Peyer's patch (tissue), 4 donors: Measurements from ENCODE around the gene MZT2B. TPM values are rescaled to one million over a fixed set of nuclear protein-coding genes. Genes with fewer than 3 reads are reported as not detected.
A peak's percentile ranks its signal among the peaks of the same experiment; 100 is the strongest.
"Not testable (repeated sequence)": the region's sequence is repeated elsewhere in the genome, so short reads cannot be mapped to it uniquely, and the experiment has no call there.

ENCODE experiments used
- DNase-seq, 3 donors: peaks; one replicate each; pipeline ENCODE4 v3.0.0-alpha.2; 2017 to 2019
- H3K27ac ChIP-seq, 4 donors: fragments of 200-600 bp; sonication (generic); one replicate each; pipeline ENCODE4 v1.5.1; 2016 to 2019
- H3K27me3 ChIP-seq, 2 donors: fragments of 200-600 bp; sonication (generic); one replicate each; pipeline ENCODE4 v1.5.1; 2019
- H3K36me3 ChIP-seq, 3 donors: fragments of 200-600 bp; sonication (generic); one replicate each; pipeline ENCODE4 v1.5.1; 2016 to 2019
- H3K4me1 ChIP-seq, 4 donors: fragments of 200-600 bp; sonication (generic); one replicate each; pipeline ENCODE4 v1.5.1; 2016 to 2019
- H3K4me3 ChIP-seq, 4 donors: fragments of 200-600 bp; sonication (generic); 1 replicate in 3 of 4; 2 replicates in 1 of 4; pipeline ENCODE4 v1.5.1; 2016 to 2019; ENCODE audit warnings: mild to moderate bottlenecking in 1 of 4
- H3K9me3 ChIP-seq, 4 donors: fragments of 200-600 bp; sonication (generic); one replicate each; pipeline ENCODE4 v1.5.1; 2016 to 2019; ENCODE audit warnings: mild to moderate bottlenecking in 1 of 4
- POLR2A ChIP-seq, 2 donors: fragments of 450-650 bp; IDR thresholded peaks; one replicate each; pipeline ENCODE4 v1.5.1; 2017; ENCODE audit warnings: antibody characterized with exemption in 2 of 2, mild to moderate bottlenecking in 2 of 2, moderate library complexity in 2 of 2
- total RNA-seq, 4 donors: library from RNA; depleted of rRNA; stranded (reverse); fragments of >200 nt; gene quantifications; one replicate each; pipeline ENCODE4 v1.1.0, GENCODE V29; 2016
- TF ChIP-seq, protein P1 (sequence below), 6 experiments: fragments of 450-650 bp in 4 of 6; fragments of 200-600 bp in 2 of 6; sonication (generic) in 1 of 6; IDR thresholded peaks; one replicate each; pipeline ENCODE4 v1.5.1; 2017 to 2019; ENCODE audit warnings: antibody characterized with exemption in 6 of 6, mild to moderate bottlenecking in 3 of 6, moderate library complexity in 1 of 6

MZT2B gene
- total RNA-seq, 4 donors from 2014 or later = 47.0 to 88.6 (median 61.8) TPM

GRCh38 chr2:130162968-130163367 is 19.1 kb upstream of the MZT2B start:
- Histone ChIP-seq H3K4me1 (no peaks in the 10 kb centered on the region), H3K27me3 (no peaks in the 10 kb centered on the region), H3K36me3 (peaks cover 0 to 58% (median 0%) of the 10 kb centered on the region in 3 donors), H3K27ac (no peak overlapping the region), H3K4me3 (no peak overlapping the region), H3K9me3 (no peaks in the 10 kb centered on the region)
- no peak for TF ChIP-seq POLR2A (IDR thresholded peaks at IDR 0.05)
- TF ChIP-seq, protein P1, sequence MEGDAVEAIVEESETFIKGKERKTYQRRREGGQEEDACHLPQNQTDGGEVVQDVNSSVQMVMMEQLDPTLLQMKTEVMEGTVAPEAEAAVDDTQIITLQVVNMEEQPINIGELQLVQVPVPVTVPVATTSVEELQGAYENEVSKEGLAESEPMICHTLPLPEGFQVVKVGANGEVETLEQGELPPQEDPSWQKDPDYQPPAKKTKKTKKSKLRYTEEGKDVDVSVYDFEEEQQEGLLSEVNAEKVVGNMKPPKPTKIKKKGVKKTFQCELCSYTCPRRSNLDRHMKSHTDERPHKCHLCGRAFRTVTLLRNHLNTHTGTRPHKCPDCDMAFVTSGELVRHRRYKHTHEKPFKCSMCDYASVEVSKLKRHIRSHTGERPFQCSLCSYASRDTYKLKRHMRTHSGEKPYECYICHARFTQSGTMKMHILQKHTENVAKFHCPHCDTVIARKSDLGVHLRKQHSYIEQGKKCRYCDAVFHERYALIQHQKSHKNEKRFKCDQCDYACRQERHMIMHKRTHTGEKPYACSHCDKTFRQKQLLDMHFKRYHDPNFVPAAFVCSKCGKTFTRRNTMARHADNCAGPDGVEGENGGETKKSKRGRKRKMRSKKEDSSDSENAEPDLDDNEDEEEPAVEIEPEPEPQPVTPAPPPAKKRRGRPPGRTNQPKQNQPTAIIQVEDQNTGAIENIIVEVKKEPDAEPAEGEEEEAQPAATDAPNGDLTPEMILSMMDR (IDR thresholded peaks at IDR 0.05) = no peak
- DNase-seq = no peak

DNA sequence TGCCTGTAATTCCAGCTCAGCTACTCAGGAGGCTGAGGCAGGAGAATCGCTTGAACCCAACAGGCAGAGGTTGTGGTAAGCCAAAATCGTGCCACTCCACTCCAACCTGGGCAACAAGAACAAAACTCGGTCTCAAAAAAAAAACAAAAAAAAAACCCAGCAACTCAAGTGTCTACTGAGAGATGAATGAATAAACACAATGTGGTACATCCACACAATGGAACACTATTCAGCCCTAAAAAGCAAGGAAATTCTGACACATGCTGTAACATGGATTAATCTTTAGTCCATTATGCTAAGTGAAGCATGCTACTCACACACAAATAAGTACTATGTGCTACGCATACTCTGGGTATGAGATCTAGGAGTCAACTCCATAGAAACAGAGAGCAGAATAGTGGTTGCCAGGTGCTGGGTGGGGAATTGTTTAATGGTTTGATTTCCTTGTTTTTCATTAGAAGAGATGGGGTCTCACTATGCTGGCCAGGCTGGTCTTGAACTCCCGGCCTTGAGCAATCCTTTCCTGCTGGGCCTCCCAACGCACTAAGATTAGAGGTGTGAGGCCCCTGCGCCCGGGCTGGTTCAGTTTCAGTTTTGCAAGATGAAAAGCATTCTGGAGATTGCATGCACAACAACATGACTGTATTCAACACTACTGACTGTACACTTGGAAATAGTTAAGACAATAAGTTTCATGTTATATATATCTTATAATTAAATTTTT is 16.6 kb upstream of the MZT2B start:
- Histone ChIP-seq H3K27ac (no peak overlapping the region), H3K27me3 (no peaks in the 10 kb centered on the region), H3K4me3 (no peak overlapping the region), H3K9me3 (no peaks in the 10 kb centered on the region), H3K4me1 (no peaks in the 10 kb centered on the region), H3K36me3 (peaks cover 0 to 69% (median 0%) of the 10 kb centered on the region in 3 donors)
- no peak for DNase-seq
- TF ChIP-seq POLR2A (IDR thresholded peaks at IDR 0.05) = no peak
- TF ChIP-seq, protein P1 (IDR thresholded peaks at IDR 0.05) = no peak

GRCh38 chr2:130166611-130167010 is 15.5 kb upstream of the MZT2B start:
- not testable (repeated sequence) for H3K27me3 ChIP-seq, H3K4me1 ChIP-seq, H3K9me3 ChIP-seq, H3K4me3 ChIP-seq, DNase-seq, H3K27ac ChIP-seq
- peaks cover 0 to 80% (median 0%) of the 10 kb centered on the region in 3 donors for H3K36me3 ChIP-seq

DNA sequence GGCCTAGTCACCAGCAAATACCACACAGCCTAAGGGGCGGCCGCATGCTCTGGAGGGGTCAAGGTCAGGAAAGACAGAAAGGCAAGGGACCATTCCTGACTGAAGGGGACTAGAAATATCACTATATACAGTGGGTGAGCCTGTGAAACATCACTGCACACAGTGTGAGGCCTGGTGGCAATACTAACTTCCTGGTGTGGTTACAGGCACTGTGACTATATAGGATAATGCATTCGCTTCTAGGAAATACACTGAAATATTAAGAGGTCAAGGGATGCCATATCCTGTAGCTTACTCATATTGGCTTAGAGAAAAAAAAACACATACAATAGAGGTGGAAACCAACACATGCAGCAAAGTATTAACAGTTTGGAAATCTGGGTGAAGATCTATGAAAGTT is 12.9 kb upstream of the MZT2B start:
- H3K27me3 ChIP-seq, H3K27ac ChIP-seq, DNase-seq, H3K4me3 ChIP-seq, H3K9me3 ChIP-seq, H3K4me1 ChIP-seq: not testable (repeated sequence)
- peaks cover 0 to 82% (median 0%) of the 10 kb centered on the region in 3 donors for H3K36me3 ChIP-seq

DNA sequence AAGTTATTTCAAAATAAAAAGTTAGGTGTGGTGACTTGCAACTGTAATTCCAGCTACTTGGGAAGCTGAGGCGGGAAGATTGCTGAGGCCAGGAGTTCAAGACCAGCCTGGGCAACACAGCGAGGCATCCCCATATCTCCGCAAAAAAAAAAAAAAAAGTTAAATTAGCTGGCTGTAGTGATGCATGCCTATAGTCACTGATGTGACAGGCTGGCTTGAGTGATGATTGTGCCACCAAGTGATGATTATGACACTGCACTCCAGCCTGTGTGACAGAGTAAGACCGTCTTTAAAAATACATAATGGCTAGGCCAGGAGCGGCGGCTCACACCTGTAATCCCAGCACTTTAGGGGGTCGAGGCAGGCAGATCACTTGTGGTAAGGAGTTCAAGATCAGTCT is 12.2 kb upstream of the MZT2B start:
- TF ChIP-seq POLR2A (IDR thresholded peaks at IDR 0.05) = no peak
- TF ChIP-seq, protein P1 (IDR thresholded peaks at IDR 0.05) = no peak
- H3K27ac ChIP-seq = no peak overlapping the region
- DNase-seq = no peak
- H3K4me3 ChIP-seq = no peak overlapping the region
- H3K27me3 ChIP-seq = no peaks in the 10 kb centered on the region
- peaks cover 0 to 83% (median 0%) of the 10 kb centered on the region in 3 donors for H3K36me3 ChIP-seq
- no peaks in the 10 kb centered on the region for H3K4me1 ChIP-seq
- no peaks in the 10 kb centered on the region for H3K9me3 ChIP-seq

DNA sequence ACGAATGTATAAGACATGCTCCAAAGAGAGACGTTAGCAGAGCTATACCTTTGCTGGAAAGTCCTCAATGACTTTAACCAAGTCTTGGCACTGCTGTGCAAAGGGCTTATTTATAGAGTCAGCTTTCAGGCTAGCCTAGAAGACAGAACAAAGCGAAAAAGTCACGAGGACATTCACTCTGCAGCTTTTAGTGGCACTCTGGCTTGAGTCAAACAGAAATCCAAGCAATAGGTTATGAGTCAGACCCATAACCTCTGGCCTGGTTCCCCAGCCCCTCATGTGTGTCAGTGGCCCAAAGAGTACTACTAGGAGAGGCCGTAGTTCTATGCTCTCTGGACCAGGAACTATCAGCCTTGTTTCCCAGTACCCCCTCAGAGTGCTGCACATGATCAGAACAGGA is 7.2 kb upstream of the MZT2B start:
- not testable (repeated sequence) for H3K27me3 ChIP-seq, DNase-seq, H3K4me3 ChIP-seq, H3K9me3 ChIP-seq, H3K4me1 ChIP-seq, H3K27ac ChIP-seq
- peaks cover 0 to 51% (median 0%) of the 10 kb centered on the region in 3 donors for H3K36me3 ChIP-seq

DNA sequence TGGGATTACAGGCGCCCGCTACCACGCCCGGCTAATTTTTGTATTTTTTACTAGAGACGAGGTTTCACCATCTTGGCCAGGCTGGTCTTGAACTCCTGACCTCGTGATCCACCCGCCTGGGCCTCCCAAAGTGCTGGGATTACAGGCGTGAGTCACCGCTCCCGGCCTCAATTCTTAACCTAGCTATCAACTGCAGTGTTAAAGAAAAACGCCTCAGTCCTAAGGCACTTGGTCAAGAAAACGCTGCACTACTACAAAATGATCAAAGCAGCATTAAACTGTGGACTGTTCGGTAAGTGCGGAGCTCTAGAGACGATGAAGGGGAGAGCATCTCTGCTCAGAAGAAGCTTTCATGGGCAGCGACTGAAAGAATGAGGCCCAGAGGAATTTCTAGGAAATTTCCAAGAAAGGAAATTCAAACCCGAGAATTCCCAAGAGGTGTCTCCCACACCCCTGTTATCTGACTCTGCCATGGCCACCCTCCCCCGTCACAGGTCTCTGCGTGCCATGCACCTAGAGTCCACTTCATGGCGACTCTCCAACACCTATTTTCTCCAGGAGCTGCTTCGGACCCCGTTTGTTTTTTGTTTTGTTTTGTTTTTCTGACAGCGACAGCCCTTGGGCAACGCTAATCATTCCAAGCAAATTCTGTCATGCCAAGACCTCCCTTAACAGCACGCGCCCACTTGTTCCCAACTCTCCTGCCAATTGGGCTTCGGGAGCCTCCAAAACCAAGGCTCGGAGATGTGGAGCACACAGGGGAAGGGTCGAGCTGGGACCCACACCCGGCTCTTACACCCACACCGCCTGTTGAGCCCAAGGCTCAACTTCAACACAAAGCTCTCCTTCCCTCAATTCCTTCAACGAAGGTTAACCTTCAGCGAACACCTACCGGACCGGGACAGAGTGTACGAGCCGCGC is 1.4 kb upstream of the MZT2B start:
- H3K27me3 ChIP-seq, H3K9me3 ChIP-seq, DNase-seq, H3K36me3 ChIP-seq: not testable (repeated sequence)
- Histone ChIP-seq H3K4me3 (peak overlapping the region; percentile 69 to 99 (median 96)), H3K4me1 (peaks cover 0 to 11% (median 8%) of the 10 kb centered on the region in 4 donors), H3K27ac (peak overlapping the region; percentile 92 to 95 (median 94))
